LNCaP clone FGC (cell line): Measurements from ENCODE around the gene XKR7.
"Not testable (repeated sequence)": the region's sequence is repeated elsewhere in the genome, so short reads cannot be mapped to it uniquely, and the experiment has no call there.

Experiments used
- DNase-seq: peaks from one replicate; pipeline ENCODE4 v3.0.0-alpha.2; 2011; ENCODE audit warnings: low read depth
- H3K4me3 ChIP-seq: 2 replicates; pipeline ENCODE4 v1.5.1; 2011; ENCODE audit warnings: mild to moderate bottlenecking, low read depth, low read length, control low read depth
- CTCF ChIP-seq: IDR thresholded peaks from 2 replicates; pipeline ENCODE4 v1.5.1; 2012; ENCODE audit warnings: mild to moderate bottlenecking; ENCODE audit not compliant: control insufficient read depth, insufficient read depth; ENCODE audit errors: extremely low read depth

The XKR7 gene

GRCh38 chr20:31967830-31968249 is at the start of gene XKR7:
Gene XKR7, plus strand, starts transcription at chr20:31968151. Its CDS starts 25 bp downstream, at chr20:31968176.
- no peak for TF ChIP-seq CTCF
- DNase-seq, result no peak
- no peak within 1 kb of the TSS for H3K4me3 ChIP-seq

- DNase-seq, result no peak
- H3K4me3 ChIP-seq, result no peak overlapping the region
- no peak for TF ChIP-seq CTCF
These were observed 49.4 kb upstream of the XKR7 start for GRCh38 chr20:31918466-31919105.

GRCh38 chr20:31919410-31920155 is 48.4 kb upstream of the XKR7 start:
- no peak for TF ChIP-seq CTCF
- DNase-seq, result no peak
- no peak overlapping the region for H3K4me3 ChIP-seq

- no peak for TF ChIP-seq CTCF
- no peak overlapping the region for H3K4me3 ChIP-seq
- DNase-seq, result no peak
These were observed 47.6 kb upstream of the XKR7 start for GRCh38 chr20:31920275-31920855.

GRCh38 chr20:31921480-31921879 is 46.5 kb upstream of the XKR7 start:
- not testable (repeated sequence) for DNase-seq

GRCh38 chr20:31922181-31922580 is 45.8 kb upstream of the XKR7 start:
- no peak overlapping the region for H3K4me3 ChIP-seq
- no peak for DNase-seq
- no peak for TF ChIP-seq CTCF

More at GRCh38 chr20:31921480-31921879, 46.5 kb upstream of the XKR7 start:
- not testable (repeated sequence) for H3K4me3 ChIP-seq

GRCh38 chr20:31922588-31922987 is 45.4 kb upstream of the XKR7 start:
- no peak for TF ChIP-seq CTCF
- no peak overlapping the region for H3K4me3 ChIP-seq
- DNase-seq, result no peak
